IMR-90 (cell line): Measurements from ENCODE around the gene NHSL1. TPM values are rescaled to one million over a fixed set of nuclear protein-coding genes. Genes with fewer than 3 reads are reported as not detected.

Source experiments
- ATAC-seq: fragments of 200-7000 bp; cut with Tn5 transposase; 2 replicates; pipeline ENCODE4 v1.9.1; 2020; ENCODE audit warnings: low read depth, mild to moderate bottlenecking, moderate library complexity
- BruUV-seq: library from RNA; stranded (reverse); fragments of 400-500 nt; replicated peaks from 2 replicates; lab custom pipeline; 2021; lab: Mats Ljungman, UMichigan
- CTCF ChIA-PET: fragments of 300-600 bp; formaldehyde crosslinking; extraction: SDS; loops from one replicate; lab custom pipeline; 2021; ENCODE audit warnings: antibody characterized with exemption; lab: Yijun Ruan, JAX
- POLR2A ChIA-PET: fragments of 300-600 bp; sonication (Branson Sonifier 250); formaldehyde crosslinking; loops from one replicate; lab custom pipeline; 2022; ENCODE audit warnings: antibody characterized with exemption; ENCODE audit not compliant: unreplicated experiment; lab: Charles Lee
- DNase-seq: peaks from one replicate; pipeline ENCODE4 v3.0.0; 2013
- H2AFZ ChIP-seq: replicated peaks from 2 replicates; pipeline ENCODE3; 2013; ENCODE audit warnings: low read length, mild to moderate bottlenecking; ENCODE audit not compliant: poor library complexity
- H2AK5ac ChIP-seq: 2 replicates; pipeline ENCODE4 v1.6.1; 2013; ENCODE audit warnings: low read depth, low read length, inconsistent platforms
- H2AK9ac ChIP-seq: replicated peaks from 2 replicates; pipeline ENCODE3; 2013; ENCODE audit warnings: mild to moderate bottlenecking, low read depth, low read length, moderate library complexity; ENCODE audit not compliant: poor library complexity
- H2BK120ac ChIP-seq: 2 replicates; pipeline ENCODE4 v1.6.1; 2013; ENCODE audit warnings: low read depth, low read length, inconsistent platforms
- H2BK15ac ChIP-seq: 3 replicates; pipeline ENCODE4 v1.6.1; 2013; ENCODE audit warnings: low read depth, low read length, inconsistent platforms
- H2BK20ac ChIP-seq: 2 replicates; pipeline ENCODE4 v1.6.1; 2013; ENCODE audit warnings: low read depth, mild to moderate bottlenecking, inconsistent platforms, low read length, moderate library complexity
- H2BK5ac ChIP-seq: 2 replicates; pipeline ENCODE4 v1.6.1; 2013; ENCODE audit warnings: mild to moderate bottlenecking, low read depth, low read length, inconsistent platforms; ENCODE audit not compliant: poor library complexity, severe bottlenecking
- H3K14ac ChIP-seq: replicated peaks from 2 replicates; pipeline ENCODE4 v1.6.1; 2013; ENCODE audit warnings: low read depth, low read length, inconsistent platforms
- H3K18ac ChIP-seq: 2 replicates; pipeline ENCODE4 v1.6.1; 2013; ENCODE audit warnings: low read depth, low read length, control low read depth
- H3K23ac ChIP-seq: 2 replicates; pipeline ENCODE4 v1.6.1; 2013; ENCODE audit warnings: low read depth, low read length, inconsistent platforms
- H3K27ac ChIP-seq: 2 replicates; pipeline ENCODE4 v1.5.1; 2013; ENCODE audit warnings: mild to moderate bottlenecking, control low read depth, low read length; ENCODE audit not compliant: insufficient read depth
- H3K27me3 ChIP-seq: 2 replicates; pipeline ENCODE4 v1.6.1; 2013; ENCODE audit warnings: low read length; ENCODE audit not compliant: control insufficient read depth, insufficient read depth
- H3K36me3 ChIP-seq: 2 replicates; pipeline ENCODE4 v1.6.1; 2013; ENCODE audit warnings: low read length, mixed read lengths; ENCODE audit not compliant: control insufficient read depth, insufficient read depth
- H3K4ac ChIP-seq: 2 replicates; pipeline ENCODE4 v1.6.1; 2013; ENCODE audit warnings: low read depth, low read length, inconsistent platforms
- H3K4me1 ChIP-seq: 2 replicates; pipeline ENCODE4 v1.6.1; 2013; ENCODE audit warnings: low read length, mixed read lengths; ENCODE audit not compliant: control insufficient read depth, insufficient read depth
- H3K4me2 ChIP-seq: 2 replicates; pipeline ENCODE4 v1.6.1; 2013; ENCODE audit warnings: low read depth, mild to moderate bottlenecking, control low read depth, low read length, moderate library complexity
- H3K4me3 ChIP-seq: 2 replicates; pipeline ENCODE4 v1.5.1; 2013; ENCODE audit warnings: low read depth, mild to moderate bottlenecking, control low read depth, low read length, moderate library complexity; ENCODE audit not compliant: insufficient read depth
- H3K56ac ChIP-seq: 2 replicates; pipeline ENCODE4 v1.6.1; 2013; ENCODE audit warnings: low read length, inconsistent platforms; ENCODE audit not compliant: insufficient read depth; ENCODE audit errors: extremely low read depth
- H3K79me1 ChIP-seq, 2 experiments: 2 replicates each; pipeline ENCODE4 v1.6.1; 2013; ENCODE audit warnings: low read length in 2 of 2, inconsistent platforms in 1 of 2, low read depth in 1 of 2
- H3K9ac ChIP-seq: 2 replicates; pipeline ENCODE4 v1.6.1; 2013; ENCODE audit warnings: low read depth, low read length, control low read depth
- H3K9me1 ChIP-seq: 2 replicates; pipeline ENCODE4 v1.6.1; 2013; ENCODE audit warnings: low read length, inconsistent platforms; ENCODE audit not compliant: insufficient read depth
- H3K9me3 ChIP-seq: 2 replicates; pipeline ENCODE4 v1.6.1; 2013; ENCODE audit warnings: low read length; ENCODE audit not compliant: control insufficient read depth, insufficient read depth
- H4K20me1 ChIP-seq: 2 replicates; pipeline ENCODE4 v1.6.1; 2013; ENCODE audit warnings: low read length, inconsistent platforms; ENCODE audit not compliant: insufficient read depth
- H4K5ac ChIP-seq: 2 replicates; pipeline ENCODE4 v1.6.1; 2013; ENCODE audit warnings: mild to moderate bottlenecking, low read depth, low read length, control low read depth
- H4K8ac ChIP-seq, 2 experiments: 2 replicates each; pipeline ENCODE4 v1.6.1; 2013; ENCODE audit warnings: low read depth in 2 of 2, low read length in 2 of 2, control low read depth in 1 of 2, inconsistent platforms in 1 of 2
- H4K91ac ChIP-seq: 2 replicates; pipeline ENCODE4 v1.6.1; 2013; ENCODE audit warnings: low read depth, low read length, inconsistent platforms; ENCODE audit not compliant: insufficient read depth
- CHD1 ChIP-seq: IDR thresholded peaks from 2 replicates; pipeline ENCODE4 v1.6.1; 2012; ENCODE audit warnings: low read depth, low read length, improper control_type of control experiment
- ELK1 ChIP-seq: fragments of 150-350 bp; IDR thresholded peaks from 2 replicates; pipeline ENCODE4 v1.6.1; 2016; ENCODE audit warnings: low read depth, mild to moderate bottlenecking, low read length, moderate library complexity, borderline replicate concordance
- FOS ChIP-seq: fragments of 150-350 bp; IDR thresholded peaks from 2 replicates; pipeline ENCODE4 v1.6.1; 2016; ENCODE audit warnings: low read depth, low read length
- MAFK ChIP-seq: IDR thresholded peaks from 2 replicates; pipeline ENCODE4 v1.6.1; 2012; ENCODE audit warnings: low read depth, low read length, improper control_type of control experiment
- MAZ ChIP-seq: IDR thresholded peaks from 2 replicates; pipeline ENCODE4 v1.6.1; 2012; ENCODE audit warnings: low read depth, mild to moderate bottlenecking, low read length, improper control_type of control experiment, moderate library complexity, borderline replicate concordance
- MXI1 ChIP-seq: IDR thresholded peaks from 2 replicates; pipeline ENCODE4 v1.6.1; 2012; ENCODE audit warnings: low read depth, mild to moderate bottlenecking, low read length, moderate library complexity, borderline replicate concordance
- RFX5 ChIP-seq: IDR thresholded peaks from 2 replicates; pipeline ENCODE4 v1.8.0; 2012; ENCODE audit warnings: low read depth, mild to moderate bottlenecking, low read length, moderate library complexity
- USF2 ChIP-seq: fragments of 150-350 bp; IDR thresholded peaks from 2 replicates; pipeline ENCODE4 v1.6.1; 2017; ENCODE audit warnings: mild to moderate bottlenecking, antibody characterized with exemption, low read length, low read depth
- WGBS, 2 experiments: methylation state at CpG; one replicate each; pipeline versions ENCODE4 v1.1.5 to v1.1.7; 2013; ENCODE audit warnings: missing lambda C conversion rate in 2 of 2; ENCODE audit not compliant: insufficient read length in 1 of 2; ENCODE audit errors: extremely low coverage in 2 of 2; 5-methylcytosine and 5-hydroxymethylcytosine counted together
- dilution Hi-C: fragments of 300-500 bp; cut with HindIII; formaldehyde crosslinking; loops from one replicate; pipeline ENCODE4 v1.14.3; 2018; ENCODE audit warnings: low sequenced_read_pairs; ENCODE audit not compliant: unreplicated experiment
- in situ Hi-C: fragments of 300-500 bp; cut with MboI; formaldehyde crosslinking; loops from 3 replicates; pipeline ENCODE4 v1.14.3; 2019; ENCODE audit warnings: low sequenced_read_pairs, inconsistent platforms, mixed read lengths
- intact Hi-C: fragments of 100-400 bp; cut with micrococcal nuclease; formaldehyde crosslinking; loops from 2 replicates; pipeline ENCODE4 v1.10.0; 2022
- polyA plus RNA-seq, 3 experiments: library from polyadenylated mRNA; depleted of rRNA; stranded (reverse); fragments of >200 nt; gene quantifications; 2 replicates each; pipeline ENCODE4 v1.2.3, GENCODE V29; 2012; ENCODE audit warnings: low replicate concordance in 1 of 3
- total RNA-seq: library from RNA; depleted of rRNA; stranded (reverse); fragments of >200 nt; gene quantifications from 2 replicates; pipeline ENCODE4 v1.2.3, GENCODE V29; 2012

The NHSL1 gene
- total and polyA plus RNA-seq, 2 of the 4 experiments (the other 2 are of a cell fraction): 5.6 to 7.2 TPM

- POLR2A ChIA-PET: no interaction called here
- H3K27ac ChIP-seq: no peak overlapping the region
- no peak overlapping the region for H2BK120ac ChIP-seq
- no peak overlapping the region for H4K91ac ChIP-seq
- H2BK5ac ChIP-seq: no peak overlapping the region
- no peaks in the 10 kb centered on the region for H3K79me1 ChIP-seq
- no peaks in the 10 kb centered on the region for H3K36me3 ChIP-seq
- no peaks in the 10 kb centered on the region for H3K9me3 ChIP-seq
- CTCF ChIA-PET: no interaction called here
- H4K20me1 ChIP-seq: no peaks in the 10 kb centered on the region
- no peak for ATAC-seq
- peaks cover 12% of the 10 kb centered on the region for H3K27me3 ChIP-seq
- no peak overlapping the region for H2BK20ac ChIP-seq
- DNase-seq: no peak
- no peak overlapping the region for H2BK15ac ChIP-seq
- dilution Hi-C loops (no loop called here), intact Hi-C loops (no loop called here), in situ Hi-C loops (no loop called here)
- no peak overlapping the region for H3K9ac ChIP-seq
- H3K4me1 ChIP-seq: no peaks in the 10 kb centered on the region
- no peak overlapping the region for H3K18ac ChIP-seq
- no peak overlapping the region for H3K56ac ChIP-seq
- TF ChIP-seq USF2 (no peak), MAFK (no peak), ELK1 (no peak), CHD1 (no peak), MAZ (no peak), FOS (no peak), MXI1 (no peak), RFX5 (no peak)
- H2AFZ ChIP-seq: no peak overlapping the region
- H3K4me3 ChIP-seq: no peak overlapping the region
- 92% methylated on average over 2 of the region's 3 CpGs; no CpG with 5 or more reads in 1 of the 2 experiments for WGBS, 2 experiments
- no peak overlapping the region for H2AK5ac ChIP-seq
- no peak overlapping the region for H2AK9ac ChIP-seq
- BruUV-seq: no TSS peak
- H3K9me1 ChIP-seq: no peaks in the 10 kb centered on the region
- no peak overlapping the region for H3K4me2 ChIP-seq
- H3K4ac ChIP-seq: no peak overlapping the region
- H4K8ac ChIP-seq: no peak overlapping the region
- no peak overlapping the region for H3K14ac ChIP-seq
- H3K23ac ChIP-seq: no peak overlapping the region
- H4K5ac ChIP-seq: no peak overlapping the region
These were observed 112.4 kb downstream of the NHSL1 start for GRCh38 chr6:138386897-138387296.
